ENCODE data around the gene SLC25A11. TPM values are rescaled to one million over a fixed set of nuclear protein-coding genes. Genes with fewer than 3 reads are reported as not detected.
"Not testable (repeated sequence)": the region's sequence is repeated elsewhere in the genome, so short reads cannot be mapped to it uniquely, and the experiment has no call there.

The SLC25A11 gene
- total RNA-seq, 1 donor from 2014 or later: 72.2 TPM

- Mint-ChIP-seq H3K27me3 (ENCODE audit: unreplicated experiment) (peaks cover 11% of the 10 kb centered on the region), H3K36me3 (ENCODE audit: unreplicated experiment) (no peaks in the 10 kb centered on the region), H3K4me1 (ENCODE audit: low read depth, unreplicated experiment) (peaks cover 3% of the 10 kb centered on the region), H3K4me3 (ENCODE audit: unreplicated experiment) (no peak overlapping the region), H3K27ac (ENCODE audit: unreplicated experiment) (no peak overlapping the region), H3K9me3 (ENCODE audit: unreplicated experiment) (peaks cover 4% of the 10 kb centered on the region)
- DNase-seq: peak; percentile 90
- peak; percentile 74 for TF ChIP-seq CTCF (IDR thresholded peaks at IDR 0.05; ENCODE audit: partially characterized antibody, unreplicated experiment)
Observed at GRCh38 chr17:4908711-4909496, 30.9 kb downstream of the SLC25A11 start.

GRCh38 chr17:4908301-4908700 is 31.5 kb downstream of the SLC25A11 start:
- no peak for TF ChIP-seq CTCF (IDR thresholded peaks at IDR 0.05; ENCODE audit: partially characterized antibody, unreplicated experiment)
- Mint-ChIP-seq H3K9me3 (ENCODE audit: unreplicated experiment) (peaks cover 4% of the 10 kb centered on the region), H3K4me1 (ENCODE audit: low read depth, unreplicated experiment) (peaks cover 7% of the 10 kb centered on the region), H3K27ac (ENCODE audit: unreplicated experiment) (no peak overlapping the region), H3K27me3 (ENCODE audit: unreplicated experiment) (peaks cover 14% of the 10 kb centered on the region), H3K4me3 (ENCODE audit: unreplicated experiment) (no peak overlapping the region), H3K36me3 (ENCODE audit: unreplicated experiment) (no peaks in the 10 kb centered on the region)
- DNase-seq: peak; percentile 31

DNA sequence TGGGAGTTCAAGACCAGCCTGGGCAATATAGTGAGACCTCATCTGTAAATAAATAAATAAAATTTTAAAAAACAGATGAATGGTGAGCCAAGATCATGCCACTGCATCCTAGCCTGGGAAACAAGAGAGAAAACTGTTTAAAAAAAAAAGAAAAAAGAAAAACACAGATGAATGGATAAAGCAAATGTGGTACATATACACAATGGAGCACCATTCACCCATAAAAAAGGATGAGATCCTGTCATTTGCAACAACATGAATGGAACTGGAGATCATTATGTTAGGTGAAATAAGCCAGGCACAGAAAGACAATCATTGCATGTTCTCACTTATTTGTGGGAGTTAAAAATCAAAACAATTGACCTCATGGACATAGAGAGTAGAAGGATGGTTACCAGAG is 33.2 kb downstream of the SLC25A11 start:
- not testable (repeated sequence) for H3K27ac Mint-ChIP-seq (ENCODE audit: unreplicated experiment); DNase-seq; H3K36me3 Mint-ChIP-seq (ENCODE audit: unreplicated experiment); H3K4me3 Mint-ChIP-seq (ENCODE audit: unreplicated experiment); H3K9me3 Mint-ChIP-seq (ENCODE audit: unreplicated experiment); H3K4me1 Mint-ChIP-seq (ENCODE audit: low read depth, unreplicated experiment)
- peaks cover 20% of the 10 kb centered on the region for H3K27me3 Mint-ChIP-seq (ENCODE audit: unreplicated experiment)

- Mint-ChIP-seq H3K4me3 (ENCODE audit: unreplicated experiment) (no peak within 1 kb of the TSS), H3K4me1 (ENCODE audit: low read depth, unreplicated experiment) (peaks cover 10% of the 10 kb centered on the region), H3K27me3 (ENCODE audit: unreplicated experiment) (peaks cover 20% of the 10 kb centered on the region), H3K27ac (ENCODE audit: unreplicated experiment) (peak within 1 kb of the TSS; percentile 0), H3K9me3 (ENCODE audit: unreplicated experiment) (peaks cover 6% of the 10 kb centered on the region), H3K36me3 (ENCODE audit: unreplicated experiment) (no peaks in the 10 kb centered on the region)
- DNase-seq: peak; percentile 78
- peak; percentile 79 for TF ChIP-seq CTCF (IDR thresholded peaks at IDR 0.05; ENCODE audit: partially characterized antibody, unreplicated experiment)
Observed at GRCh38 chr17:4903051-4903818, 36.6 kb downstream of the SLC25A11 start, which contains the start of gene CHRNE. Gene CHRNE, minus strand, starts transcription at chr17:4903098. Its CDS starts 35 bp downstream, at chr17:4903063.

GRCh38 chr17:4902540-4902939 is 37.3 kb downstream of the SLC25A11 start:
- no peak overlapping the region for H3K4me3 Mint-ChIP-seq (ENCODE audit: unreplicated experiment)
- no peak for TF ChIP-seq CTCF (IDR thresholded peaks at IDR 0.05; ENCODE audit: partially characterized antibody, unreplicated experiment)
- no peaks in the 10 kb centered on the region for H3K36me3 Mint-ChIP-seq (ENCODE audit: unreplicated experiment)
- DNase-seq: no peak
- H3K9me3 Mint-ChIP-seq (ENCODE audit: unreplicated experiment): peaks cover 6% of the 10 kb centered on the region
- no peak overlapping the region for H3K27ac Mint-ChIP-seq (ENCODE audit: unreplicated experiment)
- H3K4me1 Mint-ChIP-seq (ENCODE audit: low read depth, unreplicated experiment): peaks cover 10% of the 10 kb centered on the region
- H3K27me3 Mint-ChIP-seq (ENCODE audit: unreplicated experiment): peaks cover 20% of the 10 kb centered on the region
